Astrocyte (in vitro differentiated cells and primary cell): ENCODE data around the gene IVNS1ABP. TPM values are rescaled to one million over a fixed set of nuclear protein-coding genes. Genes with fewer than 3 reads are reported as not detected.

Source experiments
- DNase-seq: peaks from one replicate; pipeline ENCODE4 v3.0.0-alpha.2; 2010; ENCODE audit warnings: low read depth
- FAIRE-seq: peaks from 2 replicates; lab custom pipeline; 2011; peaks lifted over from hg19 to GRCh38; lab: Jason Lieb, UNC
- H2AFZ ChIP-seq: 2 replicates; pipeline ENCODE4 v1.6.0; 2012; ENCODE audit warnings: low read depth, low read length, inconsistent platforms
- H3K27ac ChIP-seq: 2 replicates; pipeline ENCODE4 v1.5.1; 2011; ENCODE audit warnings: low read depth, low read length, inconsistent platforms
- H3K27me3 ChIP-seq: 2 replicates; pipeline ENCODE4 v1.6.0; 2011; ENCODE audit warnings: low read length, inconsistent platforms; ENCODE audit not compliant: insufficient read depth
- H3K36me3 ChIP-seq: 2 replicates; pipeline ENCODE4 v1.5.1; 2011; ENCODE audit warnings: low read length, inconsistent platforms; ENCODE audit not compliant: insufficient read depth
- H3K4me1 ChIP-seq: 2 replicates; pipeline ENCODE4 v1.5.1; 2011; ENCODE audit warnings: low read length, inconsistent platforms; ENCODE audit not compliant: insufficient read depth
- H3K4me2 ChIP-seq: 2 replicates; pipeline ENCODE4 v1.6.0; 2012; ENCODE audit warnings: low read length, inconsistent platforms
- H3K4me3 ChIP-seq: 2 replicates; pipeline ENCODE4 v1.5.1; 2011; ENCODE audit warnings: low read depth, mild to moderate bottlenecking, low read length, inconsistent platforms; ENCODE audit not compliant: insufficient read depth
- H3K79me2 ChIP-seq: 2 replicates; pipeline ENCODE4 v1.6.0; 2012; ENCODE audit warnings: mild to moderate bottlenecking, low read length, inconsistent platforms; ENCODE audit not compliant: insufficient read depth
- H3K9ac ChIP-seq: 2 replicates; pipeline ENCODE4 v1.6.0; 2012; ENCODE audit warnings: mild to moderate bottlenecking, low read length, inconsistent platforms
- H3K9me3 ChIP-seq: 2 replicates; pipeline ENCODE4 v1.5.1; 2012; ENCODE audit warnings: low read depth, mild to moderate bottlenecking, low read length, inconsistent platforms; ENCODE audit not compliant: insufficient read depth
- H4K20me1 ChIP-seq: 2 replicates; pipeline ENCODE4 v1.6.0; 2012; ENCODE audit warnings: low read length, inconsistent platforms; ENCODE audit not compliant: insufficient read depth
- H3K27ac Mint-ChIP-seq: one replicate; pipeline ENCODE4 v1.8.0; 2021; ENCODE audit warnings: mild to moderate bottlenecking, mixed read lengths; ENCODE audit not compliant: unreplicated experiment
- H3K27me3 Mint-ChIP-seq: one replicate; pipeline ENCODE4 v1.8.0; 2021; ENCODE audit warnings: low read depth, mixed read lengths; ENCODE audit not compliant: unreplicated experiment
- H3K36me3 Mint-ChIP-seq: one replicate; pipeline ENCODE4 v1.8.0; 2021; ENCODE audit warnings: low read depth, mixed read lengths; ENCODE audit not compliant: unreplicated experiment
- H3K4me1 Mint-ChIP-seq: one replicate; pipeline ENCODE4 v1.8.0; 2021; ENCODE audit warnings: low read depth, mixed read lengths; ENCODE audit not compliant: unreplicated experiment
- H3K4me3 Mint-ChIP-seq: one replicate; pipeline ENCODE4 v1.8.0; 2021; ENCODE audit warnings: mild to moderate bottlenecking, moderate library complexity, mixed read lengths; ENCODE audit not compliant: unreplicated experiment
- H3K9me3 Mint-ChIP-seq: one replicate; pipeline ENCODE4 v1.8.0; 2021; ENCODE audit warnings: mild to moderate bottlenecking, mixed read lengths; ENCODE audit not compliant: unreplicated experiment
- EZH2 ChIP-seq: IDR thresholded peaks from 2 replicates; pipeline ENCODE4 v1.6.1; 2012; ENCODE audit warnings: mild to moderate bottlenecking, low read length, inconsistent platforms; ENCODE audit not compliant: insufficient read depth
- total RNA-seq: library from RNA; stranded (reverse); gene quantifications from 2 replicates; pipeline ENCODE4 v1.2.1, GENCODE V29; 2021
- TF ChIP-seq, protein P1 (sequence below): IDR thresholded peaks from 2 replicates; pipeline ENCODE4 v1.5.1; 2011; ENCODE audit warnings: low read depth, mild to moderate bottlenecking, inconsistent platforms, low read length, moderate library complexity; ENCODE audit not compliant: insufficient read depth

Gene IVNS1ABP
- total RNA-seq, 1 donor from 2014 or later: 107 TPM

DNA sequence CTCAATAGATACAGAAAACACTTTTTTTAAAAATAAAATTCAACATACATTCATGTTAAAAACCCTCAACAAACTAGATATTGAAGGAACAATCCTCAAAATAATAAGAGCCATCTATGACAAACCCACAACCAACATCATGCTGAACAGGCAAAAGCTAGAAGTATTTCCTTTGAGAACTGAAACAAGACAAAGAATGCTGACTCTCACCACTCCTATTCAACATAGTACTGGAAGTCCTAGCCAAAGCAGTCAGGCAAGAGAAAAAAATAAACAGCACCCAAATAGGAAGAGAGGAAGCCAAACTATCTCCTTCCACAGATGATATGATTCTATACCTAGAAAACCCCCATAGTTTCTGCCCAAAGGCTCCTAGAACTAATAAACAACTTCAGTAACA lies 46.2 kb upstream of the IVNS1ABP start:
- no peaks in the 10 kb centered on the region for H3K79me2 ChIP-seq
- no peaks in the 10 kb centered on the region for H3K36me3 ChIP-seq
- Mint-ChIP-seq H3K27ac (peak overlapping the region; percentile 12), H3K36me3 (peaks cover 2% of the 10 kb centered on the region), H3K4me1 (peaks cover 17% of the 10 kb centered on the region), H3K9me3 (peaks cover 10% of the 10 kb centered on the region), H3K27me3 (no peaks in the 10 kb centered on the region), H3K4me3 (no peak overlapping the region)
- H3K27ac ChIP-seq: no peak overlapping the region
- no peak overlapping the region for H2AFZ ChIP-seq
- FAIRE-seq (no peak), DNase-seq (no peak)
- H3K4me1 ChIP-seq: no peaks in the 10 kb centered on the region
- H3K27me3 ChIP-seq: no peaks in the 10 kb centered on the region
- no peaks in the 10 kb centered on the region for H4K20me1 ChIP-seq
- H3K4me3 ChIP-seq: no peak overlapping the region
- no peaks in the 10 kb centered on the region for H3K9me3 ChIP-seq
- TF ChIP-seq EZH2: no peak
- TF ChIP-seq, protein P1, sequence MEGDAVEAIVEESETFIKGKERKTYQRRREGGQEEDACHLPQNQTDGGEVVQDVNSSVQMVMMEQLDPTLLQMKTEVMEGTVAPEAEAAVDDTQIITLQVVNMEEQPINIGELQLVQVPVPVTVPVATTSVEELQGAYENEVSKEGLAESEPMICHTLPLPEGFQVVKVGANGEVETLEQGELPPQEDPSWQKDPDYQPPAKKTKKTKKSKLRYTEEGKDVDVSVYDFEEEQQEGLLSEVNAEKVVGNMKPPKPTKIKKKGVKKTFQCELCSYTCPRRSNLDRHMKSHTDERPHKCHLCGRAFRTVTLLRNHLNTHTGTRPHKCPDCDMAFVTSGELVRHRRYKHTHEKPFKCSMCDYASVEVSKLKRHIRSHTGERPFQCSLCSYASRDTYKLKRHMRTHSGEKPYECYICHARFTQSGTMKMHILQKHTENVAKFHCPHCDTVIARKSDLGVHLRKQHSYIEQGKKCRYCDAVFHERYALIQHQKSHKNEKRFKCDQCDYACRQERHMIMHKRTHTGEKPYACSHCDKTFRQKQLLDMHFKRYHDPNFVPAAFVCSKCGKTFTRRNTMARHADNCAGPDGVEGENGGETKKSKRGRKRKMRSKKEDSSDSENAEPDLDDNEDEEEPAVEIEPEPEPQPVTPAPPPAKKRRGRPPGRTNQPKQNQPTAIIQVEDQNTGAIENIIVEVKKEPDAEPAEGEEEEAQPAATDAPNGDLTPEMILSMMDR: no peak
- H3K4me2 ChIP-seq: no peak overlapping the region
- H3K9ac ChIP-seq: no peak overlapping the region

DNA sequence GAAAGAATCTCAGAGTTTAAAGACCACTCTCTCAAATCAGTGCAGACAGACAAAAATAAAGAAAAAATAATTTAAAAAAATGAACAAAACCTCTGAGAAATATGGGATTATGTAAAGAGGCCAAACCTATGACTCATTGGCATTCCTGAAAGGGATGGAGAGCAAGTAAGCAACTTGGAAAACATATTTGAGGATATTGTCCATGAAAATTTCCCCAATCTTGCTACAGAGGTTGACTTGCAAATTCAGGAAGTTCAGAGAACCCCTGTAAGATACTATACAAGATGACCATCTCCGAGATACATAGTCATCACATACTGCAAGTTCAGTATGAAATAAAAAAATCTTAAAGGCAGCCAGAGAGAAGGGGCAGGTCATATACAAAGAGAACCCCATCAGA lies 43.7 kb upstream of the IVNS1ABP start:
- peaks cover 12% of the 10 kb centered on the region for H3K4me1 Mint-ChIP-seq
- TF ChIP-seq, protein P1: no peak
- TF ChIP-seq EZH2: no peak
- Histone ChIP-seq H3K27me3 (no peaks in the 10 kb centered on the region), H3K9me3 (no peaks in the 10 kb centered on the region), H3K4me1 (no peaks in the 10 kb centered on the region), H4K20me1 (no peaks in the 10 kb centered on the region), H3K9ac (no peak overlapping the region), H3K27ac (no peak overlapping the region), H3K4me2 (peak overlapping the region; percentile 17), H3K4me3 (no peak overlapping the region), H2AFZ (no peak overlapping the region), H3K79me2 (no peaks in the 10 kb centered on the region), H3K36me3 (no peaks in the 10 kb centered on the region)
- peak overlapping the region; percentile 30 for H3K27ac Mint-ChIP-seq
- DNase-seq (peak; percentile 52), FAIRE-seq (no peak)
- H3K36me3 Mint-ChIP-seq: peaks cover 2% of the 10 kb centered on the region
- peaks cover 10% of the 10 kb centered on the region for H3K9me3 Mint-ChIP-seq
- no peak overlapping the region for H3K4me3 Mint-ChIP-seq
- no peaks in the 10 kb centered on the region for H3K27me3 Mint-ChIP-seq

GRCh38 chr1:185358957-185359356 lies 41.9 kb upstream of the IVNS1ABP start:
- peaks cover 12% of the 10 kb centered on the region for H3K4me1 Mint-ChIP-seq
- H3K36me3 Mint-ChIP-seq: peaks cover 2% of the 10 kb centered on the region
- H3K4me2 ChIP-seq: no peak overlapping the region
- H3K27ac ChIP-seq: no peak overlapping the region
- no peaks in the 10 kb centered on the region for H3K9me3 ChIP-seq
- H3K4me3 Mint-ChIP-seq: no peak overlapping the region
- DNase-seq (no peak), FAIRE-seq (no peak)
- H3K9me3 Mint-ChIP-seq: peaks cover 10% of the 10 kb centered on the region
- TF ChIP-seq, protein P1: no peak
- no peak for TF ChIP-seq EZH2
- H3K27me3 Mint-ChIP-seq: no peaks in the 10 kb centered on the region
- H3K36me3 ChIP-seq: no peaks in the 10 kb centered on the region
- H3K4me3 ChIP-seq: no peak overlapping the region
- H2AFZ ChIP-seq: no peak overlapping the region
- H3K9ac ChIP-seq: no peak overlapping the region
- peak overlapping the region; percentile 12 for H3K27ac Mint-ChIP-seq
- H3K4me1 ChIP-seq: no peaks in the 10 kb centered on the region
- no peaks in the 10 kb centered on the region for H3K79me2 ChIP-seq
- no peaks in the 10 kb centered on the region for H3K27me3 ChIP-seq
- no peaks in the 10 kb centered on the region for H4K20me1 ChIP-seq
